ENCODE results near the gene CALD1.

Gene CALD1

GRCh38 chr7:134942690-134943466, 163.4 kb downstream of the CALD1 start:
- H3K9ac ChIP-seq = no peak overlapping the region
- H3K27me3 ChIP-seq = no peaks in the 10 kb centered on the region
- H4K20me1 ChIP-seq = no peaks in the 10 kb centered on the region
- TF ChIP-seq Cebpa-rat (IDR thresholded peaks at IDR 0.05) = no peak
- peaks cover 81% of the 10 kb centered on the region for H3K36me3 ChIP-seq
- 0 out of 2 replicates have a peak overlapping the region, but pooled peaks have one; percentile 19 for H3K4me2 ChIP-seq
- no peak overlapping the region for H3K4me3 ChIP-seq
- no peaks in the 10 kb centered on the region for H3K9me3 ChIP-seq
- H3K27ac ChIP-seq = peak overlapping the region; percentile 51; the same call in 1 of the 2 replicates
- H3K4me1 ChIP-seq = peaks cover 21% of the 10 kb centered on the region

- no peak overlapping the region for H3K4me3 ChIP-seq
- H3K9me3 ChIP-seq = no peaks in the 10 kb centered on the region
- no peaks in the 10 kb centered on the region for H3K27me3 ChIP-seq
- TF ChIP-seq Cebpa-rat (IDR thresholded peaks at IDR 0.05) = no peak
- peaks cover 21% of the 10 kb centered on the region for H3K4me1 ChIP-seq
- no peak overlapping the region for H3K27ac ChIP-seq
- no peaks in the 10 kb centered on the region for H4K20me1 ChIP-seq
- peaks cover 81% of the 10 kb centered on the region for H3K36me3 ChIP-seq
- no peak overlapping the region for H3K9ac ChIP-seq
- no peak overlapping the region for H3K4me2 ChIP-seq
Measured at GRCh38 chr7:134943785-134944400, 164.5 kb downstream of the CALD1 start.

- H3K27ac ChIP-seq = no peak overlapping the region
- H3K4me3 ChIP-seq = no peak overlapping the region
- H3K27me3 ChIP-seq = no peaks in the 10 kb centered on the region
- no peak for TF ChIP-seq Cebpa-rat (IDR thresholded peaks at IDR 0.05)
- no peaks in the 10 kb centered on the region for H4K20me1 ChIP-seq
- peaks cover 21% of the 10 kb centered on the region for H3K4me1 ChIP-seq
- H3K9me3 ChIP-seq = no peaks in the 10 kb centered on the region
- H3K9ac ChIP-seq = no peak overlapping the region
- peaks cover 81% of the 10 kb centered on the region for H3K36me3 ChIP-seq
- H3K4me2 ChIP-seq = no peak overlapping the region
Measured at GRCh38 chr7:134945691-134946090, 166.3 kb downstream of the CALD1 start.

- Histone ChIP-seq H3K4me2 (no peak overlapping the region), H3K36me3 (peaks cover 81% of the 10 kb centered on the region), H4K20me1 (no peaks in the 10 kb centered on the region), H3K27me3 (no peaks in the 10 kb centered on the region), H3K4me3 (no peak overlapping the region), H3K27ac (no peak overlapping the region), H3K4me1 (peaks cover 21% of the 10 kb centered on the region), H3K9me3 (no peaks in the 10 kb centered on the region), H3K9ac (no peak overlapping the region)
- no peak for TF ChIP-seq Cebpa-rat (IDR thresholded peaks at IDR 0.05)
Measured at GRCh38 chr7:134946260-134946659, 166.8 kb downstream of the CALD1 start.

GRCh38 chr7:134947329-134947728, 167.9 kb downstream of the CALD1 start:
- no peak for TF ChIP-seq Cebpa-rat (IDR thresholded peaks at IDR 0.05)
- Histone ChIP-seq H3K4me3 (no peak overlapping the region), H3K4me1 (peaks cover 14% of the 10 kb centered on the region; the same call in 1 of the 2 replicates), H3K27ac (no peak overlapping the region), H3K9me3 (no peaks in the 10 kb centered on the region), H4K20me1 (no peaks in the 10 kb centered on the region), H3K9ac (no peak overlapping the region), H3K4me2 (no peak overlapping the region), H3K27me3 (no peaks in the 10 kb centered on the region), H3K36me3 (peaks cover 81% of the 10 kb centered on the region)

GRCh38 chr7:134947831-134948230, 168.4 kb downstream of the CALD1 start:
- H3K9me3 ChIP-seq = no peaks in the 10 kb centered on the region
- TF ChIP-seq Cebpa-rat (IDR thresholded peaks at IDR 0.05) = no peak
- no peak overlapping the region for H3K9ac ChIP-seq
- H3K36me3 ChIP-seq = peaks cover 86% of the 10 kb centered on the region
- peaks cover 11% of the 10 kb centered on the region; the same call in 1 of the 2 replicates for H3K4me1 ChIP-seq
- no peaks in the 10 kb centered on the region for H3K27me3 ChIP-seq
- H3K4me3 ChIP-seq = no peak overlapping the region
- H3K27ac ChIP-seq = no peak overlapping the region
- no peaks in the 10 kb centered on the region for H4K20me1 ChIP-seq
- H3K4me2 ChIP-seq = no peak overlapping the region

GRCh38 chr7:134948246-134948645, 168.8 kb downstream of the CALD1 start:
- H3K9ac ChIP-seq = no peak overlapping the region
- peaks cover 90% of the 10 kb centered on the region for H3K36me3 ChIP-seq
- peaks cover 9% of the 10 kb centered on the region; the same call in 1 of the 2 replicates for H3K4me1 ChIP-seq
- H3K27ac ChIP-seq = no peak overlapping the region
- no peak overlapping the region for H3K4me3 ChIP-seq
- no peaks in the 10 kb centered on the region for H3K27me3 ChIP-seq
- no peak overlapping the region for H3K4me2 ChIP-seq
- H3K9me3 ChIP-seq = no peaks in the 10 kb centered on the region
- no peak for TF ChIP-seq Cebpa-rat (IDR thresholded peaks at IDR 0.05)
- H4K20me1 ChIP-seq = no peaks in the 10 kb centered on the region

GRCh38 chr7:134948736-134949135, 169.3 kb downstream of the CALD1 start:
- H4K20me1 ChIP-seq = no peaks in the 10 kb centered on the region
- H3K9me3 ChIP-seq = no peaks in the 10 kb centered on the region
- H3K36me3 ChIP-seq = peaks cover 95% of the 10 kb centered on the region
- TF ChIP-seq Cebpa-rat (IDR thresholded peaks at IDR 0.05) = no peak
- H3K4me1 ChIP-seq = peaks cover 9% of the 10 kb centered on the region; the same call in 1 of the 2 replicates
- H3K4me2 ChIP-seq = no peak overlapping the region
- no peak overlapping the region for H3K9ac ChIP-seq
- no peaks in the 10 kb centered on the region for H3K27me3 ChIP-seq
- H3K27ac ChIP-seq = no peak overlapping the region
- H3K4me3 ChIP-seq = no peak overlapping the region

- no peaks in the 10 kb centered on the region for H4K20me1 ChIP-seq
- no peak overlapping the region for H3K4me3 ChIP-seq
- no peaks in the 10 kb centered on the region for H3K9me3 ChIP-seq
- peaks cover 99% of the 10 kb centered on the region for H3K36me3 ChIP-seq
- TF ChIP-seq Cebpa-rat (IDR thresholded peaks at IDR 0.05) = no peak
- H3K9ac ChIP-seq = no peak overlapping the region
- H3K27ac ChIP-seq = no peak overlapping the region
- H3K4me1 ChIP-seq = peaks cover 9% of the 10 kb centered on the region; the same call in 1 of the 2 replicates
- no peak overlapping the region for H3K4me2 ChIP-seq
- H3K27me3 ChIP-seq = no peaks in the 10 kb centered on the region
Measured at GRCh38 chr7:134949171-134949570, 169.7 kb downstream of the CALD1 start.
